Heart left ventricle (tissue), 16 donors: ENCODE measurements around the gene ISLR. TPM values are rescaled to one million over a fixed set of nuclear protein-coding genes. Genes with fewer than 3 reads are reported as not detected.

Source experiments
- ATAC-seq, 4 donors: fragments of 200-7000 bp; cut with Tn5 transposase; one replicate each; pipeline ENCODE4 v1.9.1; 2020 to 2022; ENCODE audit warnings: moderate library complexity in 4 of 4, mild to moderate bottlenecking in 3 of 4, moderate number of reproducible peaks in 1 of 4
- DNase-seq, 5 donors: peaks; one replicate each; pipeline ENCODE4 v3.0.0-alpha.2; 2020
- H3K27ac ChIP-seq, 12 donors: fragments of 200-600 bp; sonication (generic) in 4 of 12; one replicate each; pipeline versions ENCODE4 v1.5.0 to v1.8.0; 2016 to 2022; ENCODE audit warnings: mild to moderate bottlenecking in 2 of 12
- H3K27me3 ChIP-seq, 9 donors: fragments of 200-600 bp; sonication (generic) in 2 of 9; one replicate each; pipeline versions ENCODE4 v1.5.1 to v1.8.0; 2016 to 2022; ENCODE audit warnings: mild to moderate bottlenecking in 3 of 9
- H3K36me3 ChIP-seq, 9 donors: fragments of 200-600 bp; sonication (generic) in 2 of 9; one replicate each; pipeline versions ENCODE4 v1.5.0 to v1.8.0; 2018 to 2022; ENCODE audit warnings: mild to moderate bottlenecking in 2 of 9
- H3K4me1 ChIP-seq, 12 donors: fragments of 200-600 bp; sonication (generic) in 4 of 12; one replicate each; pipeline versions ENCODE4 v1.5.0 to v1.8.0; 2016 to 2022; ENCODE audit warnings: mild to moderate bottlenecking in 3 of 12
- H3K4me3 ChIP-seq, 12 donors: fragments of 200-600 bp; sonication (generic) in 4 of 12; one replicate each; pipeline versions ENCODE4 v1.5.0 to v1.8.0; 2017 to 2022; ENCODE audit warnings: mild to moderate bottlenecking in 9 of 12, moderate library complexity in 4 of 12
- H3K9me3 ChIP-seq, 12 donors: fragments of 200-600 bp; sonication (generic) in 4 of 12; one replicate each; pipeline versions ENCODE4 v1.5.0 to v1.8.0; 2016 to 2022; ENCODE audit warnings: mild to moderate bottlenecking in 1 of 12
- POLR2A ChIP-seq, 2 donors: fragments of 450-650 bp; IDR thresholded peaks; one replicate each; pipeline ENCODE4 v1.6.1; 2017; ENCODE audit warnings: antibody characterized with exemption in 2 of 2, mild to moderate bottlenecking in 2 of 2, moderate library complexity in 2 of 2
- WGBS, 4 donors: extraction: QIAGEN DNeasy Blood & Tissue Kit in 2 of 4; methylation state at CpG; one replicate each; pipeline versions ENCODE4 v1.1.5 to v1.1.7; 2013 to 2018; 5-methylcytosine and 5-hydroxymethylcytosine counted together
- intact Hi-C, 10 donors: fragments of 100-400 bp; cut with DNase I; formaldehyde crosslinking; loops; one replicate each; pipeline versions ENCODE4 v1.11.1 to v1.14.2; 2022
- polyA plus RNA-seq, 2 donors: library from polyadenylated mRNA; stranded (reverse); fragments of 200-250 nt; gene quantifications; one replicate each; pipeline ENCODE4 v1.2.3, GENCODE V29; 2013
- total RNA-seq, 9 donors: library from RNA; depleted of rRNA in 2 of 9; stranded (reverse); fragments of >200 nt in 2 of 9; fragmentation: NEBNext Ultra II Directional in 3 of 9; extraction: Animal tissue kit (Norgen Biotek cat#: 25700) in 3 of 9; gene quantifications; one replicate each; pipeline versions ENCODE4 v1.1.0 to v1.2.4, GENCODE V29; 2016 to 2023
- TF ChIP-seq, protein P1 (sequence below), 12 donors: fragments of 200-600 bp; sonication (generic) in 4 of 12; IDR thresholded peaks; one replicate each; pipeline versions ENCODE4 v1.5.0 to v1.8.0; 2018 to 2022; ENCODE audit warnings: antibody characterized with exemption in 12 of 12, mild to moderate bottlenecking in 5 of 12
- donor health status: ischemic (EF 13 %, LVEDD 7.1; RV severe dilation, severe dysfunction).
- donor health status: healthy with polysubstance abuse.
- donor health status: DM: no; HTN: yes; CAD: no.
- donor health status: DM: no; HTN: no; CAD: no.
- donor health status: ischemic (EF 25% LVEDD 6.9; RV normal size, moderate dysfunction).
- donor health status: ischemic (EF 25% LVEDD 5.7; RV mildly dilated, moderate dysfunction).
- donor health status: healthy.
- donor health status: DM: yes; HTN: yes; CAD: no.
- donor health status: ischemic (EF 35%, LVEDD 5.7; RV mildly dilated, moderate dysfunction).
- donor health status: nonischemic (EF 11% LVEDD 7.7; RV severe dilation, severe dysfunction).
- donor health status: DM: yes; HTN: yes; CAD: no.
- donor health status: PGD.
- donor health status: ischemic (EF 29% LVEDD 5.4; RV normal size, mild dysfunction).
- donor health status: nonischemic (EF 23%, LVEDD 6.1; RV moderate dilation, normal function).

ISLR gene
- total and polyA plus RNA-seq, 11 donors = 5.1 to 32.3 (median 16.6) TPM

GRCh38 chr15:74156678-74157411 lies 16.7 kb upstream of the ISLR start:
- Histone ChIP-seq H3K4me3 (no peak overlapping the region), H3K27ac (peak overlapping the region in 11 of 12 donors; percentile 7 to 72 (median 46)), H3K27me3 (peaks cover 0 to 4% (median 0%) of the 10 kb centered on the region in 9 donors), H3K4me1 (peaks cover 3 to 47% (median 31%) of the 10 kb centered on the region in 12 donors), H3K9me3 (no peaks in the 10 kb centered on the region), H3K36me3 (no peaks in the 10 kb centered on the region)
- TF ChIP-seq POLR2A (IDR thresholded peaks at IDR 0.05) = no peak
- TF ChIP-seq, protein P1, sequence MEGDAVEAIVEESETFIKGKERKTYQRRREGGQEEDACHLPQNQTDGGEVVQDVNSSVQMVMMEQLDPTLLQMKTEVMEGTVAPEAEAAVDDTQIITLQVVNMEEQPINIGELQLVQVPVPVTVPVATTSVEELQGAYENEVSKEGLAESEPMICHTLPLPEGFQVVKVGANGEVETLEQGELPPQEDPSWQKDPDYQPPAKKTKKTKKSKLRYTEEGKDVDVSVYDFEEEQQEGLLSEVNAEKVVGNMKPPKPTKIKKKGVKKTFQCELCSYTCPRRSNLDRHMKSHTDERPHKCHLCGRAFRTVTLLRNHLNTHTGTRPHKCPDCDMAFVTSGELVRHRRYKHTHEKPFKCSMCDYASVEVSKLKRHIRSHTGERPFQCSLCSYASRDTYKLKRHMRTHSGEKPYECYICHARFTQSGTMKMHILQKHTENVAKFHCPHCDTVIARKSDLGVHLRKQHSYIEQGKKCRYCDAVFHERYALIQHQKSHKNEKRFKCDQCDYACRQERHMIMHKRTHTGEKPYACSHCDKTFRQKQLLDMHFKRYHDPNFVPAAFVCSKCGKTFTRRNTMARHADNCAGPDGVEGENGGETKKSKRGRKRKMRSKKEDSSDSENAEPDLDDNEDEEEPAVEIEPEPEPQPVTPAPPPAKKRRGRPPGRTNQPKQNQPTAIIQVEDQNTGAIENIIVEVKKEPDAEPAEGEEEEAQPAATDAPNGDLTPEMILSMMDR (IDR thresholded peaks at IDR 0.05) = no peak
- DNase-seq (peak in 2 of 5 donors; percentile 62 to 69), ATAC-seq (peak; percentile 87 to 94 (median 90))
- intact Hi-C loops = loop anchor here in 1 of 10 donors (5.0 kb wide), 1 partner anchor 85 kb away; no protein-coding TSS in a partner anchor
- WGBS, 4 donors = 1 to 3% (median 2%) methylated on average over 7 of the region's 7 CpGs

DNA sequence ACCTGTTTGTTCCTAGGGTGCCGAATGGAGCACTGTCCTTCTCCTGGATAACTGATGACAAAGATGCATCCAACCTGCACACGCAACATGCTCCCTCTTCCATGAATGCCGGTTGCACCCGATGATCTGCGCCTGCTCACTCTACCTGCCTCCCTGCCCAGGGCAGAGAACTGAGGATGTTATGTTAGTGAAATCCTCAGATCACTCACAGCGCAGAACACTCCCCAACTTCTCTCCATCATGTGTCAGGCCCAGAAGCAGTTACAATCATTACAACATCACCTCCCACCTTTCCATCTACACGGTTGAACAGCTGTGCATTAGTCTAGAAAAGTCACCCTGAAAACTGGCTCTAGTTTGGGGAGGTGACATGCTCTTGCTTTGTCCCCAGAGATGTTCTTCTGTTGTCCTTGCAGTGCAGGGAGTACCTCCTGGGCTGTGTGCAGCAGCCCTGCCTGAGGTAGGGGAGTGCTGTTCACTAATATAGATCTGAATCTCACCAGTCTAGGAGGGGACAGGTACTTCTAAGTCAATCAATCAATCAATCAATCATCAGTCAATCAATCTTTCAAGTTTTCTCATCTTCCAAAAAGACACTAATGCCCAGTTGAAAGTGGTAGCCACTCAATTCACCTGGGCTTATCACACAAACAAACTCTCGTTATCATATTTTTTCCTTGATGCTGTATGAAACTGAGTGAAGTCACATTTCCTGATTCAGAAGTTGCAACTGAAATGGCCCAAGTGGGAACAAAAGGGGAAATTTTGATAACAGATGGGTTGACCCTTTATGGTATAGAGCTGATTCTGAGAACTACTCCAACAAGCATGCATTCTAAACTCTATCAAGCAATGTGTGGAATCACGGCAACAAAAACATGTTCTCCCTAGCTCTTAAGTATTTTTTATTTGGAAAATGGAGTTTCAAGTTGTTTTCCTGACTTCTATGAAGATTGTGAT lies 15.4 kb upstream of the ISLR start:
- Histone ChIP-seq H3K36me3 (no peaks in the 10 kb centered on the region), H3K27ac (peak overlapping the region in 8 of 12 donors; percentile 26 to 72 (median 55)), H3K4me3 (no peak overlapping the region), H3K9me3 (no peaks in the 10 kb centered on the region), H3K27me3 (peaks cover 0 to 4% (median 0%) of the 10 kb centered on the region in 9 donors), H3K4me1 (peaks cover 3 to 47% (median 31%) of the 10 kb centered on the region in 12 donors)
- no peak for DNase-seq
- no peak for TF ChIP-seq POLR2A (IDR thresholded peaks at IDR 0.05)
- TF ChIP-seq, protein P1 (IDR thresholded peaks at IDR 0.05) = no peak
- ATAC-seq = no peak
- 85 to 94% (median 87%) methylated on average over 9 of the region's 9 CpGs for WGBS, 4 donors
- intact Hi-C loops = loop anchor here in 1 of 10 donors (5.0 kb wide), 1 partner anchor 84 kb away; no protein-coding TSS in a partner anchor

DNA sequence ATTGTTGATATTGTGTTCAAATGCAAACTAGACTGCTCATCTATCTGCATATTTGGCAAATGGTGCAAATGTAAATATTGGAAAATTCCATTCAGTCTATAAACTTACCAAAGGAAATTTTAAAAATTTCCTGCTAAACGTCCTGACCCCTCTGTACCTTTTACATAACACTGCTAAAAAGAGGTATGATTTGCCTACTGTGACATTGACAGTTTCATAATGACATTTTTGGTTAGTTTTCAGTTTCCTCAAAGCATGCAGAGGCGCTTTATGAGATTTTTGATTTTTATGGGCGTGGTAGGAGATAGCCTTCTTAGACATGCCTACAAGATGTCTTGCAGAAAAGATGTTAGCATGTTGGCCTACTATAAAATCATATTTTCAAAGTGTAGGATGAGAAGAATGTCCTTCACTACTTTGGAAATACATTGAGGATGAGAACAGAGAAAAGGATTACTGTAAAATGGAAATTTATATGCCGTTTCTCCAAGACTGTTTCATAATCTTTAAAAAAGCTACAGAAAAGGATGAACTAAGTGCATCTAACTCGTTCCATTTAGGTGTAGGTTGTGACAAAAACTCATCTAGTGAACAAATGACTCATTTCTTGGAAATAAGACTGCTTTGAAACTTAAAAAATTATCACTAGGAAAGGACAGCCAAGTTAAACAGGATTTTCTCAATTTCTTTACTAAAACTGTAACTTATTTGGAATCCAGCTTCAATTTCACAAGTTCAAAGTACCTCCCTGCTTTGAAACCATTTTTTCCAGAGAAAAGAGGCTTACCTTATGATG lies 14.5 kb upstream of the ISLR start:
- Histone ChIP-seq H3K9me3 (no peaks in the 10 kb centered on the region), H3K27me3 (peaks cover 0 to 4% (median 0%) of the 10 kb centered on the region in 9 donors), H3K4me1 (peaks cover 3 to 47% (median 31%) of the 10 kb centered on the region in 12 donors), H3K36me3 (no peaks in the 10 kb centered on the region), H3K27ac (peak overlapping the region in 2 of 12 donors; percentile 25 to 27), H3K4me3 (no peak overlapping the region)
- ATAC-seq (no peak), DNase-seq (no peak)
- no peak for TF ChIP-seq POLR2A (IDR thresholded peaks at IDR 0.05)
- TF ChIP-seq, protein P1 (IDR thresholded peaks at IDR 0.05) = no peak
- 81 to 91% (median 86%) methylated on average over 5 of the region's 5 CpGs for WGBS, 4 donors
- intact Hi-C loops = loop anchor here in 1 of 10 donors (5.0 kb wide), 1 partner anchor 83 kb away; no protein-coding TSS in a partner anchor
